Measurements from ENCODE around the gene CAPZB.

CAPZB gene

GRCh38 chr1:19372136-19372514 is 113.2 kb downstream of the CAPZB start:
- DNase-seq (ENCODE audit: extremely low read depth in 1 of 2, low read depth in 1 of 2) = no peak

GRCh38 chr1:19371226-19372135 is 113.9 kb downstream of the CAPZB start:
- no peak for DNase-seq (ENCODE audit: extremely low read depth in 1 of 2, low read depth in 1 of 2)

GRCh38 chr1:19370453-19371170 is 114.7 kb downstream of the CAPZB start:
- no peak for DNase-seq (ENCODE audit: extremely low read depth in 1 of 2, low read depth in 1 of 2)

GRCh38 chr1:19369396-19370090 is 115.8 kb downstream of the CAPZB start:
- no peak for DNase-seq (ENCODE audit: extremely low read depth in 1 of 2, low read depth in 1 of 2)

GRCh38 chr1:19368964-19369363 is 116.4 kb downstream of the CAPZB start:
- no peak for DNase-seq (ENCODE audit: extremely low read depth in 1 of 2, low read depth in 1 of 2)

- no peak for DNase-seq (ENCODE audit: extremely low read depth in 1 of 2, low read depth in 1 of 2)
Observed at GRCh38 chr1:19368050-19368449, 117.3 kb downstream of the CAPZB start.

GRCh38 chr1:19367584-19368041 is 117.7 kb downstream of the CAPZB start:
- no peak for DNase-seq (ENCODE audit: extremely low read depth in 1 of 2, low read depth in 1 of 2)

GRCh38 chr1:19366599-19367536 is 118.5 kb downstream of the CAPZB start:
- no peak for DNase-seq (ENCODE audit: extremely low read depth in 1 of 2, low read depth in 1 of 2)

- DNase-seq (ENCODE audit: extremely low read depth in 1 of 2, low read depth in 1 of 2) = no peak
Observed at GRCh38 chr1:19365721-19366120, 119.6 kb downstream of the CAPZB start.

GRCh38 chr1:19363536-19364152 is 121.7 kb downstream of the CAPZB start:
- DNase-seq (ENCODE audit: extremely low read depth in 1 of 2, low read depth in 1 of 2) = no peak

GRCh38 chr1:19361611-19362147 is 123.7 kb downstream of the CAPZB start:
- DNase-seq (ENCODE audit: extremely low read depth in 1 of 2, low read depth in 1 of 2) = no peak

- no peak for DNase-seq (ENCODE audit: extremely low read depth in 1 of 2, low read depth in 1 of 2)
Observed at GRCh38 chr1:19360843-19361610, 124.3 kb downstream of the CAPZB start.

- DNase-seq (ENCODE audit: extremely low read depth in 1 of 2, low read depth in 1 of 2) = no peak
Observed at GRCh38 chr1:19360432-19360831, 124.9 kb downstream of the CAPZB start.

GRCh38 chr1:19360016-19360415 is 125.3 kb downstream of the CAPZB start:
- DNase-seq (ENCODE audit: extremely low read depth in 1 of 2, low read depth in 1 of 2) = no peak

- no peak for DNase-seq (ENCODE audit: extremely low read depth in 1 of 2, low read depth in 1 of 2)
Observed at GRCh38 chr1:19359357-19359756, 126.0 kb downstream of the CAPZB start.

- no peak for DNase-seq (ENCODE audit: extremely low read depth in 1 of 2, low read depth in 1 of 2)
Observed at GRCh38 chr1:19358710-19359109, 126.6 kb downstream of the CAPZB start.

GRCh38 chr1:19357299-19357986 is 127.9 kb downstream of the CAPZB start:
- no peak for DNase-seq (ENCODE audit: extremely low read depth in 1 of 2, low read depth in 1 of 2)

- no peak for DNase-seq (ENCODE audit: extremely low read depth in 1 of 2, low read depth in 1 of 2)
Observed at GRCh38 chr1:19356266-19356665, 129.1 kb downstream of the CAPZB start.
